Ascending aorta (tissue), 2 donors: ENCODE results near the gene PHKG2. TPM values are rescaled to one million over a fixed set of nuclear protein-coding genes. Genes with fewer than 3 reads are reported as not detected.

Source experiments
- DNase-seq, 2 donors: peaks; one replicate each; pipeline ENCODE4 v3.0.0-alpha.2; 2019; ENCODE audit warnings: low spot score in 2 of 2
- H3K27ac ChIP-seq, 2 donors: fragments of 200-600 bp; sonication (generic); one replicate each; pipeline ENCODE4 v1.5.1; 2016 to 2017; ENCODE audit warnings: mild to moderate bottlenecking in 1 of 2
- H3K27me3 ChIP-seq: fragments of 200-600 bp; sonication (generic); one replicate; pipeline ENCODE4 v1.5.1; 2017
- H3K36me3 ChIP-seq, 2 donors: fragments of 200-600 bp; sonication (generic); one replicate each; pipeline ENCODE4 v1.5.1; 2016
- H3K4me1 ChIP-seq, 2 donors: fragments of 200-600 bp; sonication (generic); one replicate each; pipeline ENCODE4 v1.5.1; 2016 to 2017; ENCODE audit warnings: mild to moderate bottlenecking in 1 of 2
- H3K4me3 ChIP-seq, 2 donors: fragments of 200-600 bp; sonication (generic); one replicate each; pipeline ENCODE4 v1.5.1; 2016 to 2017; ENCODE audit warnings: mild to moderate bottlenecking in 1 of 2
- H3K9me3 ChIP-seq, 2 donors: fragments of 200-600 bp; sonication (generic); one replicate each; pipeline ENCODE4 v1.5.1; 2016
- intact Hi-C: fragments of 100-400 bp; cut with DNase I; formaldehyde crosslinking; loops from one replicate; pipeline ENCODE4 v1.15.1; 2023
- total RNA-seq: library from RNA; depleted of rRNA; stranded (reverse); fragments of >200 nt; gene quantifications from one replicate; pipeline ENCODE4 v1.1.0, GENCODE V29; 2016
- TF ChIP-seq, protein P1 (sequence below), 3 experiments: fragments of 200-600 bp in 2 of 3; fragments of 450-650 bp in 1 of 3; sonication (generic) in 2 of 3; IDR thresholded peaks; one replicate each; pipeline ENCODE4 v1.5.1; 2016 to 2019; ENCODE audit warnings: antibody characterized with exemption in 3 of 3, mild to moderate bottlenecking in 1 of 3, moderate library complexity in 1 of 3

PHKG2 gene
- total RNA-seq, 1 donor from 2014 or later = 78.8 TPM

DNA sequence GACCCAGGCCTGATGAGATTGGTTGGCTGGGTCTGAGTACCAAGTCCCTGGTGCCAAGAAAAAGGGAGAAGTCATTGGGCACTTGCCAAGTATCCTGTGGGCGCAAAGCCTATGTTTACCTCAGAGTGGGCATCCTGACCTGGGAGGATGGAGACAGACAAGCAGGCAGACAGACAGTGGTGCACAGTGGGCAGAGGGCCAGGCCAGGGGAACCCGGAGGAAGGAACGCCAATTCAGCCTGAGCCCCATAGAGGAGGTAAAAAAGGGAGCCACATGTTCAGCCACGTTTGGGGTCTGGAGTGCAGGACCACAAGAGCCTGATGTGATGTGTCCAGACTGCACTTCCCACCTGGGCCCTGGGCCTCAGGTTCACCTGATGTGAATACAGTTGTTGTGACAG, 5.4 kb downstream of the PHKG2 start:
- intact Hi-C loops = no loop called here
- H3K4me3 ChIP-seq = no peak overlapping the region
- no peaks in the 10 kb centered on the region for H3K9me3 ChIP-seq
- H3K4me1 ChIP-seq = no peaks in the 10 kb centered on the region
- peak in 1 of 2 donors; percentile 56 for DNase-seq
- TF ChIP-seq, protein P1, sequence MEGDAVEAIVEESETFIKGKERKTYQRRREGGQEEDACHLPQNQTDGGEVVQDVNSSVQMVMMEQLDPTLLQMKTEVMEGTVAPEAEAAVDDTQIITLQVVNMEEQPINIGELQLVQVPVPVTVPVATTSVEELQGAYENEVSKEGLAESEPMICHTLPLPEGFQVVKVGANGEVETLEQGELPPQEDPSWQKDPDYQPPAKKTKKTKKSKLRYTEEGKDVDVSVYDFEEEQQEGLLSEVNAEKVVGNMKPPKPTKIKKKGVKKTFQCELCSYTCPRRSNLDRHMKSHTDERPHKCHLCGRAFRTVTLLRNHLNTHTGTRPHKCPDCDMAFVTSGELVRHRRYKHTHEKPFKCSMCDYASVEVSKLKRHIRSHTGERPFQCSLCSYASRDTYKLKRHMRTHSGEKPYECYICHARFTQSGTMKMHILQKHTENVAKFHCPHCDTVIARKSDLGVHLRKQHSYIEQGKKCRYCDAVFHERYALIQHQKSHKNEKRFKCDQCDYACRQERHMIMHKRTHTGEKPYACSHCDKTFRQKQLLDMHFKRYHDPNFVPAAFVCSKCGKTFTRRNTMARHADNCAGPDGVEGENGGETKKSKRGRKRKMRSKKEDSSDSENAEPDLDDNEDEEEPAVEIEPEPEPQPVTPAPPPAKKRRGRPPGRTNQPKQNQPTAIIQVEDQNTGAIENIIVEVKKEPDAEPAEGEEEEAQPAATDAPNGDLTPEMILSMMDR (IDR thresholded peaks at IDR 0.05) = no peak
- peaks cover 15 to 49% of the 10 kb centered on the region in 2 donors for H3K36me3 ChIP-seq
- no peak overlapping the region for H3K27ac ChIP-seq
- H3K27me3 ChIP-seq = no peaks in the 10 kb centered on the region

DNA sequence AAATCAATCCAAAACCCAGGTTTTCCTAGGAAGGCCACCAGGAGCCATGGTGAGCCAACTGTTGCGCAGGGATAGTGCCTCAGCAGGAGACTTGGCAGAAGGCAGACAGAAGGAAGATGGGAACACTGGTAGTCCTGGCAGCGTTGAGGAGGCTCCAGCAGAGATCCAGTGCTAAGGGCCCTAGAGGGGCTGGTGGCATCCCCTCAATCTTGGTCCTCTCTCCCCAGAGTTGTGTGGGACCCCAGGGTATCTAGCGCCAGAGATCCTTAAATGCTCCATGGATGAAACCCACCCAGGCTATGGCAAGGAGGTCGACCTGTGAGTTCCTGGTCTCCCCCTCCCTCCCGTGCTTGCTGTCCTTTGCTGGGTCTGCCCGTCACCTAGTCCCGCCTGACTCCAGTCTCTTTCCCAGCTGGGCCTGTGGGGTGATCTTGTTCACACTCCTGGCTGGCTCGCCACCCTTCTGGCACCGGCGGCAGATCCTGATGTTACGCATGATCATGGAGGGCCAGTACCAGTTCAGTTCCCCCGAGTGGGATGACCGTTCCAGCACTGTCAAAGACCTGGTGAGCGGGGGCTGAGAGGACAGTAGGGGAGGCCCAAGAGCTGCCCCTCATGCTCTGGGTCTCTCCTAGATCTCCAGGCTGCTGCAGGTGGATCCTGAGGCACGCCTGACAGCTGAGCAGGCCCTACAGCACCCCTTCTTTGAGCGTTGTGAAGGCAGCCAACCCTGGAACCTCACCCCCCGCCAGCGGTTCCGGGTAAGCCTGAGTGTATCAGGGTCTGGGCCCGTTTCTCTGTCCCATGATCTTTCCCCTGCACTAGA, 7.9 kb downstream of the PHKG2 start:
- no peak for DNase-seq
- Histone ChIP-seq H3K4me1 (peaks cover 3 to 5% of the 10 kb centered on the region in 2 donors), H3K36me3 (peaks cover 10 to 47% of the 10 kb centered on the region in 2 donors), H3K9me3 (no peaks in the 10 kb centered on the region), H3K27me3 (no peaks in the 10 kb centered on the region), H3K4me3 (no peak overlapping the region), H3K27ac (no peak overlapping the region)
- intact Hi-C loops = no loop called here
- TF ChIP-seq, protein P1 (IDR thresholded peaks at IDR 0.05) = no peak

DNA sequence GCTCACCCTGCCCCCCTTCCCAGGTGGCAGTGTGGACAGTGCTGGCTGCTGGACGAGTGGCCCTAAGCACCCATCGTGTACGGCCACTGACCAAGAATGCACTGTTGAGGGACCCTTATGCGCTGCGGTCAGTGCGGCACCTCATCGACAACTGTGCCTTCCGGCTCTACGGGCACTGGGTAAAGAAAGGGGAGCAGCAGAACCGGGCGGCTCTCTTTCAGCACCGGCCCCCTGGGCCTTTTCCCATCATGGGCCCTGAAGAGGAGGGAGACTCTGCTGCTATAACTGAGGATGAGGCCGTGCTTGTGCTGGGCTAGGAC, 8.5 kb downstream of the PHKG2 start:
- intact Hi-C loops = no loop called here
- H3K27ac ChIP-seq = no peak overlapping the region
- H3K9me3 ChIP-seq = no peaks in the 10 kb centered on the region
- DNase-seq = no peak
- no peaks in the 10 kb centered on the region for H3K27me3 ChIP-seq
- TF ChIP-seq, protein P1 (IDR thresholded peaks at IDR 0.05) = no peak
- peaks cover 6% of the 10 kb centered on the region in 2 donors for H3K4me1 ChIP-seq
- H3K36me3 ChIP-seq = peaks cover 6 to 42% of the 10 kb centered on the region in 2 donors
- no peak overlapping the region for H3K4me3 ChIP-seq

DNA sequence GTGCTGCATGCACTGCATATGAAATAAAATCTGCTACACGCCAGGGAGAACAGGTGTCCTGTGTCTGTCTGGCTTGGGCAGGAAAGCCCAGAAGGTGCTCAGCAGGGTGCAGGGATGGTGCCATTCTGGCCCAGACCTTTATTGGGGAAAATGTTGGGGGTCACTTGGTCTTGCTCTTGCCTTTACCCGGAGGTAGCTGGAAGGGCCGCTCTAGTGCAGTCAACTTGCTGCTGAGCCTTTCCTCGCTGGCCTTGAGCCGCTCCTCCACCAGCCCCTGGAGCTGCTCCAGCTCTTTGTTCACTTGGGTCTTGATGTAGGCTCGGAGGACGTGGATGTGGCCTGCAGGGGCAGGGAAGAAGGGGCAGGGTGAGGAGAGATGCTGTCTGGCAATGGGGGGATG, 9.1 kb downstream of the PHKG2 start:
- no peaks in the 10 kb centered on the region for H3K27me3 ChIP-seq
- peaks cover 6 to 42% of the 10 kb centered on the region in 2 donors for H3K36me3 ChIP-seq

DNA sequence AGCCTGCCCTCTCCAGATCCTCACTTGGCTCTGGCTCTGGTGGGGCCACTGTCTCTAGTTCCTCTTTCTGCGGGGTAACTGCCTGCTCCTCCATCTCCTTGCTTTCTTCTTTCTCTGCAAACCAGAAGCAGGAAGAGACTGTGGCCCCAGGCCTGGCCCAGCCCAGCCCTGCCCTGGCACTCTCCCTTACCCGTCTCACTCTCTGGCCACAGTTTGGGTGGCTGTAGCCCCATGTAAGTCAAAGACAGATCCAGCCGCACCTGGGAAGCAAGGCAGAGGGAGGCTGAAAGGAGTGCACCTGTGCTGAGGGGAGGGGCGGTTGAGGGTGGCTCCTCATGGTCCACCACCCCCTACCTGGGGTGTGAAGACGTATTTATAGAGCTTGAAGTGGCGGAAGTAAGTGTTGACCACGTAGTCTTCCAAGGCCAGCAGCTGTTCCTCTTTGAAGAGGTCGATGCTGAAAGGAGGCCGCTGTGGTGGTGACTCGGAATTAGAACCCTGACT, 10.8 kb downstream of the PHKG2 start:
- no peaks in the 10 kb centered on the region for H3K9me3 ChIP-seq
- intact Hi-C loops = no loop called here
- peaks cover 10 to 31% of the 10 kb centered on the region in 2 donors for H3K36me3 ChIP-seq
- H3K4me1 ChIP-seq = peaks cover 16 to 18% of the 10 kb centered on the region in 2 donors
- TF ChIP-seq, protein P1 (IDR thresholded peaks at IDR 0.05) = no peak
- no peak overlapping the region for H3K27ac ChIP-seq
- H3K27me3 ChIP-seq = no peaks in the 10 kb centered on the region
- H3K4me3 ChIP-seq = no peak overlapping the region
- DNase-seq = no peak

More for the DNA sequence above, 9.1 kb downstream of the PHKG2 start:
- H3K4me3 ChIP-seq = no peak overlapping the region
- no peak for DNase-seq
- TF ChIP-seq, protein P1 (IDR thresholded peaks at IDR 0.05) = no peak
- no peak overlapping the region for H3K27ac ChIP-seq
- peaks cover 6% of the 10 kb centered on the region in 2 donors for H3K4me1 ChIP-seq
- intact Hi-C loops = no loop called here
- H3K9me3 ChIP-seq = no peaks in the 10 kb centered on the region
